T-helper 1 cell treated with Interleukin-12 subunit alpha and Interleukin-12 subunit beta and Interleukin-4 antibody, amounts not matched to agents 30 μg/mL and 1 μg/mL, for 36 hours (primary cell): Measurements from ENCODE around the gene CYP20A1.
"Not testable (repeated sequence)": the region's sequence is repeated elsewhere in the genome, so short reads cannot be mapped to it uniquely, and the experiment has no call there.

Experiments
- H3K27ac Mint-ChIP-seq: one replicate; pipeline ENCODE4 v1.8.0; 2021; ENCODE audit warnings: mild to moderate bottlenecking, mixed read lengths
- H3K27me3 Mint-ChIP-seq: one replicate; pipeline ENCODE4 v1.8.0; 2021; ENCODE audit warnings: low read depth, mixed read lengths
- H3K36me3 Mint-ChIP-seq: one replicate; pipeline ENCODE4 v1.8.0; 2021; ENCODE audit warnings: low read depth, mixed read lengths
- H3K4me1 Mint-ChIP-seq: one replicate; pipeline ENCODE4 v1.8.0; 2021; ENCODE audit warnings: low read depth, mixed read lengths
- H3K4me3 Mint-ChIP-seq: one replicate; pipeline ENCODE4 v1.8.0; 2021; ENCODE audit warnings: mild to moderate bottlenecking, moderate library complexity, mixed read lengths
- H3K9me3 Mint-ChIP-seq: one replicate; pipeline ENCODE4 v1.8.0; 2021; ENCODE audit warnings: mixed read lengths

CYP20A1 gene

DNA sequence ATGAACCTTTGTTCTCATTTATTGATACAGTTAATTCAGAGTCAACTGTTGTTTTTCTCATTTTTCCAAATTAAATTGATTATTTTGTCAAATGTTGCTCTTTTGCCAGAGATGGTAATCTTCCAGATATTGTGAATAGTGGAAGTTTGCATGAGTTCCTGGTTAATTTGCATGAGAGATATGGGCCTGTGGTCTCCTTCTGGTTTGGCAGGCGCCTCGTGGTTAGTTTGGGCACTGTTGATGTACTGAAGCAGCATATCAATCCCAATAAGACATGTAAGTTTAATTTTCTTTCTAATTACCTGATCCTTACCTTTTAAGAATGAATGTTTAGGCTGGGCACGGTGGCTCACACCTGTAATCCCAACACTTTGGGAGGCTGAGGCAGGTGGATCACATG is 7.8 kb downstream of the CYP20A1 start:
- Mint-ChIP-seq H3K27me3 (no peaks in the 10 kb centered on the region), H3K27ac (no peak overlapping the region), H3K36me3 (peaks cover 32% of the 10 kb centered on the region), H3K9me3 (no peaks in the 10 kb centered on the region), H3K4me1 (peaks cover 15% of the 10 kb centered on the region), H3K4me3 (no peak overlapping the region)

DNA sequence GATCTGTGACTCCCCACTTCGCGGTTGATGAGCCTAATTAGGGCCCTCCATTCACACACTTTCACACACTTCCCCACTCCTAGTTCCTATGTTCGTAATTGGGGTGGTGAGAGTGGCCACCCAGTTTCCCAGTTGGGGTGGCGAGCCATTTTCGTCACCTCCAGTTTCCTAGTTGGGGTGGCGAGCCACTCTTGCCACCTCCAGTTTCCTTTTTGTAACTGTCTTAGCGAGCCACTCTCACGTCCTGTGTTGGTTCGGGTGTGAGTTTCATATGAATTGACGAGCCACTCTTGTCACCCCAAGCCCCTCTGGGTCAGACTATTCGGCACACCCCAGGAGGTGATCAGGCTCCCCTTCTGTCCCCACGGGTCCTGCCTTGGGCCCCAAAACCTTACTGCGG is 14.0 kb downstream of the CYP20A1 start:
- Mint-ChIP-seq H3K27ac (no peak overlapping the region), H3K4me3 (no peak overlapping the region), H3K36me3 (peaks cover 29% of the 10 kb centered on the region), H3K9me3 (no peaks in the 10 kb centered on the region), H3K27me3 (no peaks in the 10 kb centered on the region), H3K4me1 (peaks cover 3% of the 10 kb centered on the region)

DNA sequence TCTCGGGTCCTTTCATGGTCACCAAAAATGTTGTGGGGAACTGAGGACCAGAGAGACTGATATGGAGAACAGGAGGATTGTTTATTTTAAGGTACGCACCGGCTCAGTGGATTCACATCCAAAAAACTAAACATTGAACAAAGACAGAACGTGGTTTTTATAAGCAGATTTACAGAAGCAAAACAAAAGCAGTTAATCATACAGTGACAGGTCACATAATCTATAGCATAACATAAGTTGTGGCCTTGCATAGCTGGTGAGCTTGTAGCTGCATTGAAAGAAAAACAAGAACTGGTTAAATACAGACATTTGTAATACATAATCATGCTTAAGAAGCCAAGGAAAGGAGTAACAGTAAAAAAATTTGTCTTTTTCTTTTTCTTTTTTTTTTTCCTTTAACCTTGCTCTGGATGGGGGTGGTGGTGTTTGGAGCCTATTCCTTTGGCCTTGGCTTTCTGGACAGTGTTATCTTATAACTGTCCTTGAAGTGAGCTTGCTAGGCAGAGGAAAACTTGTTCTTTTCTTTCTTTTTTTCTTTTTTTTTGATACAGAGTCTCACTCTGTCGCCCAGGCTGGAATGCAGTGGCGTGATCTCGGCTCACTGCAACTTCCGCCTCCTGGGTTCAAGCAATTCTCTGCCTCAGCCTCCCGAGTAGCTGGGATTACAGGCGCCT is 14.7 kb downstream of the CYP20A1 start:
- not testable (repeated sequence) for H3K9me3 Mint-ChIP-seq, H3K4me1 Mint-ChIP-seq, H3K4me3 Mint-ChIP-seq, H3K27me3 Mint-ChIP-seq, H3K27ac Mint-ChIP-seq
- peaks cover 30% of the 10 kb centered on the region for H3K36me3 Mint-ChIP-seq

- H3K4me3 Mint-ChIP-seq, result no peak overlapping the region
- peaks cover 3% of the 10 kb centered on the region for H3K4me1 Mint-ChIP-seq
- H3K9me3 Mint-ChIP-seq, result no peaks in the 10 kb centered on the region
- no peaks in the 10 kb centered on the region for H3K27me3 Mint-ChIP-seq
- peaks cover 24% of the 10 kb centered on the region for H3K36me3 Mint-ChIP-seq
- no peak overlapping the region for H3K27ac Mint-ChIP-seq
Measured at GRCh38 chr2:203261326-203262159, 22.7 kb downstream of the CYP20A1 start.

GRCh38 chr2:203279288-203279687 is 40.5 kb downstream of the CYP20A1 start:
- peaks cover 27% of the 10 kb centered on the region for H3K36me3 Mint-ChIP-seq
- no peaks in the 10 kb centered on the region for H3K27me3 Mint-ChIP-seq
- H3K4me3 Mint-ChIP-seq, result no peak overlapping the region
- H3K27ac Mint-ChIP-seq, result no peak overlapping the region
- H3K4me1 Mint-ChIP-seq, result peaks cover 2% of the 10 kb centered on the region
- H3K9me3 Mint-ChIP-seq, result no peaks in the 10 kb centered on the region

- H3K9me3 Mint-ChIP-seq, result no peaks in the 10 kb centered on the region
- no peak overlapping the region for H3K4me3 Mint-ChIP-seq
- H3K4me1 Mint-ChIP-seq, result peaks cover 2% of the 10 kb centered on the region
- peaks cover 29% of the 10 kb centered on the region for H3K36me3 Mint-ChIP-seq
- H3K27me3 Mint-ChIP-seq, result no peaks in the 10 kb centered on the region
- no peak overlapping the region for H3K27ac Mint-ChIP-seq
Measured at GRCh38 chr2:203280428-203281064, 41.7 kb downstream of the CYP20A1 start.

- peaks cover 27% of the 10 kb centered on the region for H3K36me3 Mint-ChIP-seq
Measured at GRCh38 chr2:203282101-203282500, 43.3 kb downstream of the CYP20A1 start.

GRCh38 chr2:203286532-203286931 is 47.7 kb downstream of the CYP20A1 start:
- peaks cover 16% of the 10 kb centered on the region for H3K36me3 Mint-ChIP-seq
- H3K4me1 Mint-ChIP-seq, result peaks cover 3% of the 10 kb centered on the region
- H3K27ac Mint-ChIP-seq, result no peak overlapping the region
- no peaks in the 10 kb centered on the region for H3K9me3 Mint-ChIP-seq
- no peak overlapping the region for H3K4me3 Mint-ChIP-seq
- no peaks in the 10 kb centered on the region for H3K27me3 Mint-ChIP-seq

More at GRCh38 chr2:203282101-203282500, 43.3 kb downstream of the CYP20A1 start:
- no peak overlapping the region for H3K4me3 Mint-ChIP-seq
- H3K27ac Mint-ChIP-seq, result no peak overlapping the region
- peaks cover 3% of the 10 kb centered on the region for H3K4me1 Mint-ChIP-seq
- H3K9me3 Mint-ChIP-seq, result no peaks in the 10 kb centered on the region
- no peaks in the 10 kb centered on the region for H3K27me3 Mint-ChIP-seq

- peaks cover 1% of the 10 kb centered on the region for H3K36me3 Mint-ChIP-seq
- H3K27ac Mint-ChIP-seq, result no peak overlapping the region
- no peaks in the 10 kb centered on the region for H3K9me3 Mint-ChIP-seq
- no peaks in the 10 kb centered on the region for H3K27me3 Mint-ChIP-seq
- no peaks in the 10 kb centered on the region for H3K4me1 Mint-ChIP-seq
- no peak overlapping the region for H3K4me3 Mint-ChIP-seq
Measured at GRCh38 chr2:203301667-203302066, 62.8 kb downstream of the CYP20A1 start.

DNA sequence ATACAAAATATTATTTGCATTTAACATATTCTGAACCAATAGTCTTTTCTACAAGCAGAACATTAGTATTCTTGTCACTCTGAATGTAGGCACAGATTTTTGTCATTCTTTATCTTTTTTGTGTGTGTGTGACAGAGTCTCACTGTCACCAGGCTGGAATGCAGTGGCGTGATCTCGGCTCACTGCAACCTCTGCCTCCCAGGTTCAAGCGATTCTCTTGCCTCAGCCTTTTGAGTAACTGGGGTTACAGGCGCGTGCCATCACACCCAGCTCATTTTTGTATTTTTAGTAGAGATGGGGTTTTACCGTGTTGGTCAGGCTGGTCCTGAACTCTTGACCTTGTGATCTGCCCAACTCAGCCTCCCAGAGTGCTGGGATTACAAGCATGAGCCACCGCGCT is 63.8 kb downstream of the CYP20A1 start:
- not testable (repeated sequence) for H3K4me3 Mint-ChIP-seq, H3K9me3 Mint-ChIP-seq, H3K27me3 Mint-ChIP-seq, H3K36me3 Mint-ChIP-seq, H3K27ac Mint-ChIP-seq, H3K4me1 Mint-ChIP-seq

DNA sequence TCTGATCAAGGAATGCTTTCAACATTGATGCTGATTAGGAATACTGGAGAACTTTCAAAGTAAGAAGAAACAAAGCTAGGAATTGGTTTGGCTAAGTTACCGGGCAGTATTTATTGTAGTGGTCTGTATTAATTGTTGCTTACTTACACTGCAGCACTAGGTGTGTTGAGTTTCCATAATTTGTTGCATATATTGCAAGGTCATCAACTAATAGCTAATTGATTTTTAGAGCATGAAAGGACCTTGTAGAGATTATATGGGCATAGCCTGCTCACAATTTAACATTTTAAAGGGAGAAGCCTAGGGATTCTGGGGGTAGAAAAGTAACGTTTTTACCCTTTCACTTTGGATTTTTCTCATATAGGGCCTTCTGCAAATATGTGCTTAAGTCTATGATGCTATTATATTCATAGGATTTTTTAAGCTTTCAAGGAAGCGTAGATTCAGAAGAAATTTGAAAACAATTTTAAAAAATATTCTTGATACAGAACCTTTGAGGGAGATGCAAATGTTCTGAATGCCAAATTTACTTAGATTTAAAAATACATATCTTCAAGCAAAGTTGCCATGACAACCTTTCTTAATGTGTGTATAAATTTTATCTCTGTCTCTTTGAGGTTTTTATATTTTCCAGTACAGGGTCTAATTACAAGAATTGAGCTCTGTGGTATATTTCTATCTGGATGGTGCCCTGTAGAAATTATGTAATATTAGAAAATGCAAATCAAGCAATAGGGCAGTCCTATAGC is 72.0 kb downstream of the CYP20A1 start:
- Mint-ChIP-seq H3K27me3 (no peaks in the 10 kb centered on the region), H3K4me3 (no peak overlapping the region), H3K36me3 (peaks cover 15% of the 10 kb centered on the region), H3K4me1 (no peaks in the 10 kb centered on the region), H3K9me3 (no peaks in the 10 kb centered on the region), H3K27ac (no peak overlapping the region)

GRCh38 chr2:203326356-203326755 is 87.5 kb downstream of the CYP20A1 start:
- H3K9me3 Mint-ChIP-seq, result no peaks in the 10 kb centered on the region
- no peak overlapping the region for H3K27ac Mint-ChIP-seq
- H3K4me1 Mint-ChIP-seq, result peaks cover 19% of the 10 kb centered on the region
- H3K27me3 Mint-ChIP-seq, result no peaks in the 10 kb centered on the region
- no peaks in the 10 kb centered on the region for H3K36me3 Mint-ChIP-seq
- no peak overlapping the region for H3K4me3 Mint-ChIP-seq

DNA sequence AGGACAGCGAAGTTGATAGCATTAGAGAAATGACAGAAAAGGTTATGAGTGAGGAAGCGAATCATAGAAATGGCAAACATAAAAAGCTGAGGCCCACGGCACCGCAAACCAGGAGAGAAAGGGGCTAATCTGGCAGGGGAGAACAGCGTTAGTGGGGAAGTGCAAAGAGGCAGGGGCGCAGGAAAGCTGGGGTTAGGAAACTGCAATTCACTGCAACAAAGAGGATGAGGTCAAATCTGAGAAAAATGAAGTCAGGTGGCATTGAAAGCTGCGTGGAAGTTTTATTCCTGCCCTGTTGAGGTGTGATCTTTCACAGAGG is 88.7 kb downstream of the CYP20A1 start:
- H3K4me3 Mint-ChIP-seq, result peak overlapping the region; percentile 95
- H3K4me1 Mint-ChIP-seq, result peaks cover 19% of the 10 kb centered on the region
- peak overlapping the region; percentile 80 for H3K27ac Mint-ChIP-seq
- no peaks in the 10 kb centered on the region for H3K9me3 Mint-ChIP-seq
- no peaks in the 10 kb centered on the region for H3K36me3 Mint-ChIP-seq
- H3K27me3 Mint-ChIP-seq, result no peaks in the 10 kb centered on the region

GRCh38 chr2:203327901-203328759 is 89.3 kb downstream of the CYP20A1 start, which contains the start of gene ABI2:
ABI2 (plus strand) TSS chr2:203328394; CDS start chr2:203328515, 121 bp downstream.
- no peaks in the 10 kb centered on the region for H3K27me3 Mint-ChIP-seq
- no peaks in the 10 kb centered on the region for H3K36me3 Mint-ChIP-seq
- peak within 1 kb of the TSS; percentile 80 for H3K27ac Mint-ChIP-seq
- H3K4me3 Mint-ChIP-seq, result peak within 1 kb of the TSS; percentile 95
- no peaks in the 10 kb centered on the region for H3K9me3 Mint-ChIP-seq
- H3K4me1 Mint-ChIP-seq, result peaks cover 19% of the 10 kb centered on the region
